A673 (cell line): Measurements from ENCODE around the gene GOLGA3.

ENCODE experiments used
- EZH2 ChIP-seq: fragments of 200-600 bp; sonication (generic); IDR thresholded peaks from 2 replicates; pipeline ENCODE4 v1.6.1; 2017; ENCODE audit warnings: borderline replicate concordance, low read depth, mild to moderate bottlenecking, mixed read lengths, antibody characterized with exemption, low read length; ENCODE audit not compliant: poor library complexity, severe bottlenecking
- TF ChIP-seq, protein P1 (sequence below): fragments of 300-800, 200-600 bp; sonication (generic); conservative IDR thresholded peaks from 2 replicates; pipeline ENCODE4 v1.5.1; 2017; ENCODE audit warnings: low read depth, mild to moderate bottlenecking, antibody characterized with exemption, low read length, moderate library complexity, mixed read lengths

GRCh38 chr12:132848521-132848920, 19.9 kb upstream of the GOLGA3 start:
- TF ChIP-seq, protein P1, sequence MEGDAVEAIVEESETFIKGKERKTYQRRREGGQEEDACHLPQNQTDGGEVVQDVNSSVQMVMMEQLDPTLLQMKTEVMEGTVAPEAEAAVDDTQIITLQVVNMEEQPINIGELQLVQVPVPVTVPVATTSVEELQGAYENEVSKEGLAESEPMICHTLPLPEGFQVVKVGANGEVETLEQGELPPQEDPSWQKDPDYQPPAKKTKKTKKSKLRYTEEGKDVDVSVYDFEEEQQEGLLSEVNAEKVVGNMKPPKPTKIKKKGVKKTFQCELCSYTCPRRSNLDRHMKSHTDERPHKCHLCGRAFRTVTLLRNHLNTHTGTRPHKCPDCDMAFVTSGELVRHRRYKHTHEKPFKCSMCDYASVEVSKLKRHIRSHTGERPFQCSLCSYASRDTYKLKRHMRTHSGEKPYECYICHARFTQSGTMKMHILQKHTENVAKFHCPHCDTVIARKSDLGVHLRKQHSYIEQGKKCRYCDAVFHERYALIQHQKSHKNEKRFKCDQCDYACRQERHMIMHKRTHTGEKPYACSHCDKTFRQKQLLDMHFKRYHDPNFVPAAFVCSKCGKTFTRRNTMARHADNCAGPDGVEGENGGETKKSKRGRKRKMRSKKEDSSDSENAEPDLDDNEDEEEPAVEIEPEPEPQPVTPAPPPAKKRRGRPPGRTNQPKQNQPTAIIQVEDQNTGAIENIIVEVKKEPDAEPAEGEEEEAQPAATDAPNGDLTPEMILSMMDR = no peak
- no peak for TF ChIP-seq EZH2
